Lung (tissue), 12 donors: ENCODE results near the gene RSU1. TPM values are rescaled to one million over a fixed set of nuclear protein-coding genes. Genes with fewer than 3 reads are reported as not detected.

Experiments used
- ATAC-seq: fragments of 200-7000 bp; cut with Tn5 transposase; one replicate; pipeline ENCODE4 v1.9.1; 2020; ENCODE audit warnings: moderate number of reproducible peaks; ENCODE audit not compliant: insufficient read depth, low FRiP score
- DNase-seq, 3 donors: peaks; one replicate each; pipeline ENCODE4 v3.0.0-alpha.2; 2013 to 2017
- H3K27ac ChIP-seq, 2 donors: one replicate each; pipeline ENCODE4 v1.5.1; 2013; ENCODE audit warnings: mild to moderate bottlenecking in 2 of 2, moderate library complexity in 2 of 2, control low read depth in 1 of 2, inconsistent platforms in 1 of 2, low read depth in 1 of 2, low read length in 1 of 2
- H3K27me3 ChIP-seq, 3 donors: one replicate each; pipeline ENCODE4 v1.5.1; 2013; ENCODE audit warnings: low read length in 2 of 3; ENCODE audit not compliant: control insufficient read depth in 3 of 3, insufficient read depth in 3 of 3
- H3K36me3 ChIP-seq, 4 donors: one replicate each; pipeline ENCODE4 v1.5.1; 2013; ENCODE audit warnings: low read length in 4 of 4, mild to moderate bottlenecking in 1 of 4, moderate library complexity in 1 of 4; ENCODE audit not compliant: control insufficient read depth in 4 of 4, insufficient read depth in 4 of 4
- H3K4me1 ChIP-seq, 5 donors: one replicate each; pipeline ENCODE4 v1.5.1; 2013; ENCODE audit warnings: low read length in 5 of 5, mild to moderate bottlenecking in 2 of 5, moderate library complexity in 1 of 5; ENCODE audit not compliant: control insufficient read depth in 5 of 5, insufficient read depth in 5 of 5
- H3K4me3 ChIP-seq: one replicate; pipeline ENCODE4 v1.5.1; 2013; ENCODE audit warnings: mild to moderate bottlenecking, control low read depth, moderate library complexity
- H3K9ac ChIP-seq, 2 donors: one replicate each; pipeline ENCODE4 v1.5.1; 2013; ENCODE audit warnings: low read length in 2 of 2, control low read depth in 1 of 2; ENCODE audit not compliant: insufficient read depth in 1 of 2
- H3K9me3 ChIP-seq, 4 donors: one replicate each; pipeline ENCODE4 v1.5.1; 2013; ENCODE audit warnings: low read length in 3 of 4, mild to moderate bottlenecking in 1 of 4, moderate library complexity in 1 of 4; ENCODE audit not compliant: control insufficient read depth in 4 of 4, insufficient read depth in 3 of 4
- CTCF ChIP-seq: IDR thresholded peaks from 2 replicates; pipeline ENCODE4 v1.5.1; 2012; ENCODE audit warnings: mild to moderate bottlenecking; ENCODE audit errors: control extremely low read depth, extremely low read depth
- WGBS, 2 donors: extraction: QIAGEN DNeasy Blood & Tissue Kit; methylation state at CpG; one replicate each; pipeline ENCODE4 v1.1.7; 2013; 5-methylcytosine and 5-hydroxymethylcytosine counted together
- polyA plus RNA-seq, 2 donors: library from polyadenylated mRNA; stranded (reverse); fragments of 200-250 nt; gene quantifications; one replicate each; pipeline ENCODE4 v1.2.1, GENCODE V29; 2013
- total RNA-seq, 2 donors: library from RNA; depleted of rRNA in 1 of 2; stranded (reverse); fragments of >200 nt in 1 of 2; gene quantifications; one replicate each; pipeline ENCODE4 v1.2.1, GENCODE V29; 2014 to 2021
- donor health status: control.
- donor health status: control.
- donor health status: Bipolar disorder and iron deficiency.
- donor health status: healthy.
- donor health status: DM: yes; HTN: yes; CAD: no.

RSU1 gene
- total and polyA plus RNA-seq, 4 donors: 36.0 to 81.5 (median 57.9) TPM

- Histone ChIP-seq H3K9ac (no peak overlapping the region), H3K9me3 (peaks cover 0 to 7% (median 1%) of the 10 kb centered on the region in 4 donors), H3K27me3 (no peaks in the 10 kb centered on the region), H3K4me3 (no peak overlapping the region), H3K36me3 (peaks cover 0 to 4% (median under 1%) of the 10 kb centered on the region in 4 donors), H3K4me1 (peaks cover 0 to 4% (median 0%) of the 10 kb centered on the region in 5 donors), H3K27ac (no peak overlapping the region)
- DNase-seq: no peak
- TF ChIP-seq CTCF: no peak
- no peak for ATAC-seq
- 92% methylated on average over 17 of the region's 17 CpGs for WGBS, 2 donors
Observed at GRCh38 chr10:16699435-16700057, 117.7 kb downstream of the RSU1 start.

GRCh38 chr10:16698461-16698860 is 118.8 kb downstream of the RSU1 start:
- ATAC-seq (no peak), DNase-seq (no peak)
- Histone ChIP-seq H3K9ac (no peak overlapping the region), H3K27ac (no peak overlapping the region), H3K4me1 (peaks cover 0 to 4% (median 0%) of the 10 kb centered on the region in 5 donors), H3K27me3 (no peaks in the 10 kb centered on the region), H3K9me3 (peaks cover 0 to 7% (median 1%) of the 10 kb centered on the region in 4 donors), H3K4me3 (no peak overlapping the region), H3K36me3 (peaks cover 0 to 7% (median 2%) of the 10 kb centered on the region in 4 donors)
- no peak for TF ChIP-seq CTCF
- 91 to 94% methylated on average over 4 of the region's 4 CpGs for WGBS, 2 donors

DNA sequence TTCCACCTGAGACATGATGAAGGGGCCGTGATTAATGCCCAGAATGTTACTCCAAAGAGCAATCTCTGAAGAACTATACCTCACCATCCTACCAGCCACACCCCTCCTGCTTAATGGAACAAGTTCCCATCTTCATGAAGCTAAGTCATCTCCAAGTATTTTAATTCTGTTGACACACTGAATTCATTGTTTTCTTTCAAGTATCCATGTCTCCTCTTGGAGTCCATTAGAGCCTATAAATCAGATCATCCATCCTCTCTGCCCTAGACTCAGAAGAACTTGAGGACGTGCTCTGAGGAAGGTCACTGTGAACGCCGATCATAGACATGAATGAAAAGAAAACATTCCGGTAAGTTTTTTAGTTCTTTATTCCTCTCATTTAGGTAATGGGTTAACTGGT is 126.8 kb downstream of the RSU1 start:
- DNase-seq (no peak), ATAC-seq (no peak)
- H3K27me3 ChIP-seq: no peaks in the 10 kb centered on the region
- WGBS, 2 donors: 96% methylated on average over 5 of the region's 5 CpGs
- no peak overlapping the region for H3K4me3 ChIP-seq
- H3K9me3 ChIP-seq: no peaks in the 10 kb centered on the region
- H3K36me3 ChIP-seq: peaks cover 0 to 9% (median 2%) of the 10 kb centered on the region in 4 donors
- no peak for TF ChIP-seq CTCF
- H3K27ac ChIP-seq: no peak overlapping the region
- H3K4me1 ChIP-seq: no peaks in the 10 kb centered on the region
- no peak overlapping the region for H3K9ac ChIP-seq

- 85 to 88% methylated on average over 5 of the region's 5 CpGs for WGBS, 2 donors
- Histone ChIP-seq H3K4me1 (no peaks in the 10 kb centered on the region), H3K9ac (no peak overlapping the region), H3K36me3 (peaks cover 0 to 7% (median 2%) of the 10 kb centered on the region in 4 donors), H3K27ac (no peak overlapping the region), H3K4me3 (no peak overlapping the region), H3K27me3 (no peaks in the 10 kb centered on the region), H3K9me3 (no peaks in the 10 kb centered on the region)
- no peak for DNase-seq
- TF ChIP-seq CTCF: no peak
- no peak for ATAC-seq
Observed at GRCh38 chr10:16689696-16690095, 127.5 kb downstream of the RSU1 start.
